ENCODE results near the gene SUSD1. TPM values are rescaled to one million over a fixed set of nuclear protein-coding genes. Genes with fewer than 3 reads are reported as not detected.

SUSD1 gene
- total and polyA plus RNA-seq, 8 donors = 2.6 to 14.8 (median 4.4) TPM

- no peak for FAIRE-seq
- intact Hi-C loops (cut with DNase I) = no loop called here
Measured at GRCh38 chr9:112005939-112006338, 169.2 kb downstream of the SUSD1 start.

DNA sequence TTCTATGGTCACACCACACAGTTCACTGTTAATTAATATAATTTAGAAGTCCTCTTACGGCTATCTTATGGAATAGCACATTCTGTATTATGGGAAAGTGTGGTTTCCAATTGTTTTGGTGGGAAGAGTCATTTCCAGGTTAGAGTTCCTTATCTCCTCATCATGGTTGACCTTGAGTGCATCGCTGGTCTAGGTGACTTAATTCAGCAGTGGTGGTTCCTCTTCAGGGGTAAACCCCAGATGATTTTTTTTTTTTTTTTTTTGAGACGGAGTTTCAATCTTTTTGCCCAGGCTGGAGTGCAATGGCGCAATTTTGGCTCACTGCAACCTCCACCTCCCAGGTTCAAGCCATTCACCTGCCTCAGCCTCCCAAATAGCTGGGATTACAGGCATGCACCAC, 171.6 kb downstream of the SUSD1 start:
- Histone ChIP-seq H3K27ac (no peak overlapping the region), H3K4me3 (no peak overlapping the region), H3K27me3 (no peaks in the 10 kb centered on the region), H3K36me3 (no peaks in the 10 kb centered on the region), H3K9me3 (no peaks in the 10 kb centered on the region), H3K4me1 (no peaks in the 10 kb centered on the region)
- no peak for ATAC-seq
- FAIRE-seq = no peak
- 79% methylated on average over 3 to 4 of the region's 4 CpGs for WGBS, 2 donors
- no peak for DNase-seq
- TF ChIP-seq, protein P1, sequence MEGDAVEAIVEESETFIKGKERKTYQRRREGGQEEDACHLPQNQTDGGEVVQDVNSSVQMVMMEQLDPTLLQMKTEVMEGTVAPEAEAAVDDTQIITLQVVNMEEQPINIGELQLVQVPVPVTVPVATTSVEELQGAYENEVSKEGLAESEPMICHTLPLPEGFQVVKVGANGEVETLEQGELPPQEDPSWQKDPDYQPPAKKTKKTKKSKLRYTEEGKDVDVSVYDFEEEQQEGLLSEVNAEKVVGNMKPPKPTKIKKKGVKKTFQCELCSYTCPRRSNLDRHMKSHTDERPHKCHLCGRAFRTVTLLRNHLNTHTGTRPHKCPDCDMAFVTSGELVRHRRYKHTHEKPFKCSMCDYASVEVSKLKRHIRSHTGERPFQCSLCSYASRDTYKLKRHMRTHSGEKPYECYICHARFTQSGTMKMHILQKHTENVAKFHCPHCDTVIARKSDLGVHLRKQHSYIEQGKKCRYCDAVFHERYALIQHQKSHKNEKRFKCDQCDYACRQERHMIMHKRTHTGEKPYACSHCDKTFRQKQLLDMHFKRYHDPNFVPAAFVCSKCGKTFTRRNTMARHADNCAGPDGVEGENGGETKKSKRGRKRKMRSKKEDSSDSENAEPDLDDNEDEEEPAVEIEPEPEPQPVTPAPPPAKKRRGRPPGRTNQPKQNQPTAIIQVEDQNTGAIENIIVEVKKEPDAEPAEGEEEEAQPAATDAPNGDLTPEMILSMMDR (IDR thresholded peaks at IDR 0.05) = no peak
- intact Hi-C loops (cut with DNase I) = no loop called here

More at GRCh38 chr9:112005939-112006338, 169.2 kb downstream of the SUSD1 start:
- no peaks in the 10 kb centered on the region for H3K9me3 ChIP-seq
- no peak overlapping the region for H3K4me3 ChIP-seq
- no peak overlapping the region for H3K27ac ChIP-seq
- no peaks in the 10 kb centered on the region for H3K27me3 ChIP-seq
- 72 to 76% methylated on average over 8 of the region's 8 CpGs for WGBS, 2 donors
- TF ChIP-seq, protein P1 (IDR thresholded peaks at IDR 0.05) = no peak
- ATAC-seq = no peak
- H3K36me3 ChIP-seq = no peaks in the 10 kb centered on the region
- H3K4me1 ChIP-seq = no peaks in the 10 kb centered on the region
- DNase-seq = no peak

DNA sequence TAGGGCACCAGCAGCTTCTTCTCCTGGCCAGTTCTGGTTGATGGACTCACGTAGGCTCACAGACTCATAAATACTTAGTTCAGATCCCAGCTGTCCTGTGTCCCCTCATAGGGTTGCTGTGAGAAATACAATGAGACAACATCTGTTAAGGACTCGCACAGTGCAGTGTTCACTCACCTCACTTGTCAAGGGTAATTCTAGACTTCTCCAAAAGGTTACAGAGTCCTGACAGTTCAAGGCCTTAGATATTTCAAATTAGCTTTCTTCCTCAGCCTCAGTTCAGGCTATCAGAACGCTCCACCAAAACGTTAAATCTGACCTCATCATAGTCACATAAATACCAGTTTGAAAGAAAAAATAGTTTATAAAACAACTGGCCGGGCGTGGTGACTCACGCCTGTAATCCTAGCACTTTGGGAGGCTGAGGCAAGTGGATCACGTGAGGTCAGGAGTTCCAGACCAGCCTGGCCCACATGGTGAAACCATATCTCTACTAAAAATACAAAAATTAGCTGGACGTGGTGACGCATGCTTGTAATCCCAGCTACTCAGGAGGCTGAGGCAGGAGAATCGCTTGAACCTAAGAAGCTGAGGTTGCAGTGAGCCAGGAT, 172.1 kb downstream of the SUSD1 start:
- intact Hi-C loops (cut with DNase I) = no loop called here
- ATAC-seq (no peak), DNase-seq (no peak), FAIRE-seq (no peak)
- Histone ChIP-seq H3K27me3 (no peaks in the 10 kb centered on the region), H3K27ac (no peak overlapping the region), H3K9me3 (no peaks in the 10 kb centered on the region), H3K4me1 (no peaks in the 10 kb centered on the region), H3K4me3 (no peak overlapping the region), H3K36me3 (no peaks in the 10 kb centered on the region)
- TF ChIP-seq, protein P1 (IDR thresholded peaks at IDR 0.05) = no peak
- 87 to 88% methylated on average over 11 of the region's 11 CpGs for WGBS, 2 donors

DNA sequence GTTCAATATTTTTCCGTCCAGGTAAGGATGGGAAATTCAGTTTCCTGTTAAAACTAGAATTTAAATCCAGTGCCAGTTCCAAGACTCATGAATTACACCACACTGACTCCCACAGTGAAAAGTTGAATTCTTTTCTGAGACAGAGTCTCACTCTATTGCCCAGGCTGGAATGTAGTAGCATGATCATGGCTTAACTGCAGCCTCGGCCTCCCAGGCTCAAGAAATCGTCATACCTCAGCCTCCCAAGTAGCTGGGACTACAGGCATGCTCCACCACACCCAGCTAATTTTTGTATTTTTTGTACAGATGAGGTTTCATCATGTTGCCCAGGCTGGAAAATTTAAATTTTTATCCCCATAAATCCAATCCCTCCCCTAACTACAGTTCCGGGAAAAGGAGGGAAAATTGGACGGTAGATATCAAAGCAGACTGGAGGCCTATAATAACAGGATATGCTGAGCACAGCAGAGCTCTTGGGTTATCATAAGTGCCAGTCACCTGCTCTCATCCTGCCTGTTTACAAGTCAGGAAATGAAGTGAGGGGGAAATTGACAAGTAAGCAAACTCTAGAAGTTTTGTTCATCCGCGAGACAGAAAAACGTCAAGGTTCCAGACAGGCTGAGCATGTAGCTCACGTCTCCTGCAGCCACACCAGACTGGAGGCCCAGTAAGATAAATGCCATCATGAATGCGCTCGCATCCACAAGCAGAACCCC, 172.8 kb downstream of the SUSD1 start:
- FAIRE-seq = no peak
- H3K4me1 ChIP-seq = no peaks in the 10 kb centered on the region
- no peaks in the 10 kb centered on the region for H3K27me3 ChIP-seq
- WGBS, 2 donors = 82% methylated on average over 11 of the region's 11 CpGs
- no peak for ATAC-seq
- no peak overlapping the region for H3K4me3 ChIP-seq
- H3K9me3 ChIP-seq = no peaks in the 10 kb centered on the region
- H3K36me3 ChIP-seq = no peaks in the 10 kb centered on the region
- intact Hi-C loops (cut with DNase I) = no loop called here
- H3K27ac ChIP-seq = no peak overlapping the region
- DNase-seq = no peak
- TF ChIP-seq, protein P1 (IDR thresholded peaks at IDR 0.05) = no peak

- no peak overlapping the region for H3K27ac ChIP-seq
- TF ChIP-seq, protein P1 (IDR thresholded peaks at IDR 0.05) = no peak
- ATAC-seq (no peak), FAIRE-seq (no peak), DNase-seq (no peak)
- 88 to 95% methylated on average over 3 of the region's 3 CpGs for WGBS, 2 donors
- no peaks in the 10 kb centered on the region for H3K4me1 ChIP-seq
- H3K36me3 ChIP-seq = no peaks in the 10 kb centered on the region
- no peaks in the 10 kb centered on the region for H3K27me3 ChIP-seq
- no peak overlapping the region for H3K4me3 ChIP-seq
- intact Hi-C loops (cut with DNase I) = no loop called here
- no peaks in the 10 kb centered on the region for H3K9me3 ChIP-seq
Measured at GRCh38 chr9:112000743-112001142, 174.4 kb downstream of the SUSD1 start.
